GM21619 (cell line): ENCODE data around the gene TNS1.

Experiments
- ATAC-seq: cut with Tn5 transposase; IDR thresholded peaks from one replicate; pipeline ENCODE4 v1.9.1; 2021; ENCODE audit not compliant: unreplicated experiment

Gene TNS1

GRCh38 chr2:217964275-217965161 lies 38.3 kb downstream of the TNS1 start:
- no peak for ATAC-seq

DNA sequence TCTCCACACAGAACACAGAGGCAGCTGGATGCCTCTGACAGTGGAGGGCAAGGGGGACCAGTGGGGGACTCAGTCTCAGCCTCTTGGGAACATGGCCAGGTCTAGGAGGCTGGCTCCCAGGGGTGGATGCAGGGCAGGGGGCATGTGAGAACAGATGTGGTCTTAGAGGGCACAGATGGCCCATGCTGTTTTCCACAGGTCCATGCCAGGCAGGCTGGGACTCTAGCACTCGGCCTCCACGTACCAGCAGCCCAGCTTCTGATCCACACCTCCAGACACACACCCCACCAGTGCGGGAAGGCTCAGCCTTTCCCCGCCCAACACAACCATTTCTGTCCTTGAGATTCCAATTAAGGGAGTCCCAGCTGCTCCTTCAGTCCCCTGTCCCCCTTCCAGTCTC lies 42.4 kb downstream of the TNS1 start:
- no peak for ATAC-seq

DNA sequence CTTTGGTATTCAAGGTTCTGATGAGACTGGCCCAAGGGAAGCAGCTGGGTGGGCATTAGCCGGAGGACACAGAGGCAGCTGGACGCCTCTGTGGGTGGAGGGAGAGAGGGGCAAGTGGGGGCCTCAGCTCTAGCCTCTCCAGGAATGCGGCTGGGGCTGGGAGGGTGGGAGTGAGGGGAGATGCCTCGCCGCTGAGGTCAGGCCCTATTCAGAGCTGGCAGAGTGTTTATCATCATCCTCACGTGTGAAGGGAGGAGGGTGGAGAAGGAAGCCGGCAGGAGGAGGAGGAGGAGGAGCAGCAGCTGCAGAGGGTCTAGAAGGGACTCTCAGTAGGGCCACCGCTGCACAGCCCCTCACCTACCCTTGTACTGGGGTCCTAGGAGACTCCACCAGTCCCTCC lies 43.1 kb downstream of the TNS1 start:
- ATAC-seq, result no peak

GRCh38 chr2:217958884-217959225 lies 43.9 kb downstream of the TNS1 start:
- ATAC-seq, result no peak

GRCh38 chr2:217958206-217958883 lies 44.5 kb downstream of the TNS1 start:
- no peak for ATAC-seq

GRCh38 chr2:217956586-217957457 lies 46.0 kb downstream of the TNS1 start:
- no peak for ATAC-seq

GRCh38 chr2:217955881-217956493 lies 46.8 kb downstream of the TNS1 start:
- ATAC-seq, result no peak

GRCh38 chr2:217954971-217955740 lies 47.6 kb downstream of the TNS1 start:
- ATAC-seq, result no peak

DNA sequence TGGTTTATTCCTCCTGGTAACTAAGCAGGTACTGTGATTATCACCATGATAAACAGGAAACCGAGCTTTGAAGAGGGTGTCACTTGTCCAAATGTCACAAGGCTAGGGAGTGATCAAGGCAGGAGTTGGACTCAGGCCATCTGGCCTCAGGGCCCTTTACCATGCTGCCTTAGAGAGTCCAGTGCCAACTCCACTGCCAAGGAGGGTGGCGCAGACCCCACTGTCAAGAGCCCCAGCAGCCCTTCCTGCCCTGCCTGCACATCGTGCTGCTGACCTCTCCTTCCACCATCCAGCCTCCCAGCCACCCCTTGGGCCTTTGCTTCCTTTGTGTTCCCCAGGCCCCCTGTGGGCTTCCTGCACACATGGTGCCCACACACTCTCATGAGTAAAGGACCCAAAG lies 48.3 kb downstream of the TNS1 start:
- no peak for ATAC-seq

GRCh38 chr2:217954051-217954450 lies 48.7 kb downstream of the TNS1 start:
- ATAC-seq, result no peak

GRCh38 chr2:217953531-217953932 lies 49.3 kb downstream of the TNS1 start:
- ATAC-seq, result no peak

DNA sequence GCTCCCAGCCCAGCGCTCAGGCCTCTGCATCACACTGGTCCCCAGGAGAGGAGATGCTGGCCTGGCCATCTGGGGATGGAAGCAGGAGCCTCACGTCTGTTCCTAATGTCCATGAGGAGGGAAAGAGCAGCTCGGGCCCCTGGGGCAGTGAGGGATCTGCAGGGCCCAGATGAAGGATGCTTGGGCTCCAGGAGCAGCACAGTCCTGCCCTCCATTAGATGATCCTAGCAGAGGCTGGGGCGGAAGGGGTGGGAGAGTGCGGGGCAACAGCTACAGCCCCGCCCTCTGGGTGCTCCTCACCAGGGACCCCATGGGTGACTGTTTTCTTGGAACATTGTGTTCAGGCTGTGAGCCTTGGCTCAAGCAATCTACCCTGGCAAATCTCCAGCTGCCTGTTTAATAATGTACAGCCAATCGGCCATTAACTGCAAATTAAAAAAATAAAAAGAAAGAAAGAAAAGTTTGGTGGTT lies 49.7 kb downstream of the TNS1 start:
- ATAC-seq, result no peak

DNA sequence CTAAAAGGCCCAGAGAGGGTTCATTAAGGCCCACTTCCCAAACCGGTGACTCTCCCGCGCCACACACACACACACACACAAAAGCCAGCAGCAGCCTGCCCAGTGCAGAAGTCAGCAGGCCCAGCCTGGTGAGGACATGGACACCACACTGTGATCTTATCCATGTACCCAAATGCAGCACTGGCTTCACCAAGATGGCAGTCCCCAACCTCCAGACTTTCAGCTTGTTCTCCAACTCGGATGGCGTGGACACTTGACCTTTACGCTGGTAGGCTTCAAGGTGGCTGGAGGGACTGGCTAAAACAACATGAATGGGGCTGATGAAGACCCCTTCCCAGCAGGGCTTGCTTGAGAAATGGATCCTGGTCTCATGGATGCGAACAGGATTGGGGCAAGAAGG lies 50.4 kb downstream of the TNS1 start:
- ATAC-seq, result no peak

DNA sequence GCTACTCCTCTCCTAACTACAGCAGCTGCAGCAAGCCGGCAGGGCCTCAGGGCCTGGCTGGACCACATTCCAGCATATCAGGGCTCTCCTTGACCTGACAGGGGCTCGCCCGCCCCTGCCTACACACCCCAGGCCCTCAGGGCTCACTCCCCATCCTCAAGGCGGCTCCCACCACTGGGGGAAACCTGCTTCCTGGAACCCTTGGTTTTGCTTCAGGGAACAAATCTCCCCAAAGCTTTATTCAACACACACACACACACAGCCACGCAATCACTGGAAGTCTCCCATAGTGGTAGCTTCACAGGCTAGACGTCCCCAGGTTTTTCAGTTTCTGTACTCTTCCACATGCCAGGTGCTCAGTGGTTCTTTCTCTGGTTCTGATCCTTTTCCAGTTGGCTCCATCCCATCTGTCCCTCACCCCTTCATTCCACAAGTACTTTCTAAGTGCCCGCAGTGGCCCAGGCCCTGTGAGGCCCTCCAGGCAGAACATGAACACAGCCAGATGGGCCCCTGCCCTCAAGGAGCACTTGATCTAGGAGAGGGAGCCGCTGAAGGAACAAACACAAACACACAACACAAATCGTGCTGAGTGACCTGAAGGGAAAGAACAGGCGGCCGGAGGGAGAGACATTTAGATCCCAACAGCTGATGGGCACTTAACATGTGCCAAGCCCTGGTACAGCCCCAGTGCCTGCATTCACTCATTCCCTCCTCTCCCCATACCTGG lies 51.1 kb downstream of the TNS1 start:
- no peak for ATAC-seq

GRCh38 chr2:217951091-217951490 lies 51.7 kb downstream of the TNS1 start:
- no peak for ATAC-seq

DNA sequence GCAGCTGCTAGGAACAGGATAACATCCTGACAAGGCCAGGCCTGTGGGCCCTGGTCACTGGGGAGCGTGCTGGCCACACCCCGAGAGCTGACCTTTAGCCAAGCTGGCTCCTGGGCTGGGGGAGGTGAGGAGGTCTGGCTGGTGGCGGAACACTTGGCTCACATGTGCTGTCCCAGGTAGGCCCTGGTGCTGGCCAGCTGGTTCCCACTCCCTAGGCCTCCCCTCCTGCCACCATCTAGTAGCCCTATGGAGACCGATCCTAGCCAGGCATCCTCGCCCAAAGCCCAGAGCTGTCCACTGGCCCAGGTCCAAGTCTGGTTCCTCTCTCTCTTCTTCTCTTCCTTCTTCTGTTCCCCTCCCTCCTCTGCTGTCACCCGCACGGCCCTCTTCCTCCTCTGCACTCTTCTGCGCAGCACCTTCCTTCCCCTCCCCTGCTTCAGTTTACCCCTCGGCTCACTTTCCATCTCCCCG lies 52.4 kb downstream of the TNS1 start:
- ATAC-seq, result no peak

GRCh38 chr2:217949447-217949846 lies 53.3 kb downstream of the TNS1 start:
- ATAC-seq, result no peak

DNA sequence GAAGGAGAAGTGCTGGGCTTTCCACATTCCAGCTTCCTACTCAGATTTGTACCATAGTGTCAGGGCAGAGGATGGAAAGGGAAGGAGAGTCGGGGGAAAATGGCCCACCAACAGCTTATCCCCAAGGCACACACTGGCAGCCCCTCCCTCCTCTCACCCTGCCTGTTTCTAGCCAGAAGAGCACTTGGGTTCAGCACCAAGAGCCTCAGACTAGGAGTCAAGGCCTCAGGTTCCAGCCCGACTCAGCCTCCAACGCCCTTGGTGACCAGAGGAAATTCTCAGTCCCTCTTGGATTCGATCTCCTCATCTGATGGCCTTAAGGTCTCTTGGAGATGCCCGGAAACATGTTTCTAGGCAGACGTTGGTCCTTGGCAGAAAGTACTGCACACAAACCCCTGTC lies 53.9 kb downstream of the TNS1 start:
- ATAC-seq, result no peak

GRCh38 chr2:217948351-217948791 lies 54.4 kb downstream of the TNS1 start:
- ATAC-seq, result no peak
